ENCODE results near the gene KRT86. TPM values are rescaled to one million over a fixed set of nuclear protein-coding genes. Genes with fewer than 3 reads are reported as not detected.
A peak's percentile ranks its signal among the peaks of the same experiment; 100 is the strongest.

The KRT86 gene
- total RNA-seq, 1 donor from 2014 or later = 0.52 TPM

DNA sequence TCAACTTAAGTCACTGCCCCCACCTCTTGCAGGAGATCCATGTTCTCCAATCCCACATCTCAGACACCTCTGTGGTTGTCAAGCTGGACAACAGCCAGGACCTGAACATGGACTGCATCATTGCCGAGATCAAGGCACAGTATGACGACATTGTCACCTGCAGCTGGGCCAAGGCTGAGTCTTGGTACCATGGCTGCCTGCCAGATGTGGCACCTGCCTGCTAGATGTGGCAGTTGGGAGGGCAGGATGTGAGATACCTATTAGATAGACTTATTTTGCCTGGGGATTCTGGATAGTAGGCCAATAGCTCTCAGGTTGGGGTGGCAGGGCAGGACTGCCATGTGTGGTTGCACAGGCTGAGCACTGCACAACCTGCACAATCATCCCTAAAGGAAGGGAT, 7.9 kb upstream of the KRT86 start:
- Histone ChIP-seq H3K27me3 (ENCODE audit: control insufficient read depth in 3 of 3, insufficient read depth in 3 of 3, low read length in 3 of 3) (peaks cover 6 to 12% (median 8%) of the 10 kb centered on the region in 3 donors), H3K36me3 (ENCODE audit: control insufficient read depth in 3 of 3, insufficient read depth in 3 of 3, low read length in 3 of 3) (no peaks in the 10 kb centered on the region), H3K9me3 (ENCODE audit: control insufficient read depth in 3 of 3, low read length in 3 of 3) (no peaks in the 10 kb centered on the region), H3K9ac (ENCODE audit: low read depth in 1 of 3, low read length in 3 of 3) (no peak overlapping the region), H3K27ac (ENCODE audit: low read depth, low read length) (no peak overlapping the region), H3K4me3 (ENCODE audit: low read length in 3 of 3) (no peak overlapping the region), H3K4me1 (ENCODE audit: control insufficient read depth in 3 of 3, insufficient read depth in 3 of 3, low read length in 3 of 3) (no peaks in the 10 kb centered on the region)

DNA sequence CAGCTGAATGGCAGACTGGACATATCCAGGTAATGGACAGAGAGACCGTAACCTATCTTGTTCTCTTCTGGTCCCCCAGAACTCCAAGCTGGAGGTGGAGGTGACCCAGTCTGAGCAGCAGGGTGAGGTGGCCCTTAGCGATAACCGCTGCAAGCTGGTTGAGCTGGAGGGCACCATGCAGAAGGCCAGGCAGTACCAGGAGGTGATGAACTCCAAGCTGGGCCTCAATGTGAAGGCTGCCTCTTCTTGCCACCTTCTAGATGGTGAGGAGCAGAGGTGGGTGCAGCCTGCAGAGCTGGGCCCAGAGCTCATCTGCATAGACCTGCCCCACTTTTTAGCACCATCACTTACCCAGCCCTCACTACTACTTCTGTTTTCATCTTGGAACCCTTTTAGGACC, 7.2 kb upstream of the KRT86 start:
- Histone ChIP-seq H3K9me3 (ENCODE audit: control insufficient read depth in 3 of 3, low read length in 3 of 3) (no peaks in the 10 kb centered on the region), H3K27ac (ENCODE audit: low read depth, low read length) (no peak overlapping the region), H3K9ac (ENCODE audit: low read depth in 1 of 3, low read length in 3 of 3) (no peak overlapping the region), H3K4me3 (ENCODE audit: low read length in 3 of 3) (no peak overlapping the region), H3K27me3 (ENCODE audit: control insufficient read depth in 3 of 3, insufficient read depth in 3 of 3, low read length in 3 of 3) (peaks cover under 1 to 12% (median 5%) of the 10 kb centered on the region in 3 donors), H3K4me1 (ENCODE audit: control insufficient read depth in 3 of 3, insufficient read depth in 3 of 3, low read length in 3 of 3) (no peaks in the 10 kb centered on the region), H3K36me3 (ENCODE audit: control insufficient read depth in 3 of 3, insufficient read depth in 3 of 3, low read length in 3 of 3) (no peaks in the 10 kb centered on the region)

GRCh38 chr12:52267699-52268098, 6.7 kb upstream of the KRT86 start:
- H3K4me3 ChIP-seq (ENCODE audit: low read length in 3 of 3) = no peak overlapping the region
- H3K36me3 ChIP-seq (ENCODE audit: control insufficient read depth in 3 of 3, insufficient read depth in 3 of 3, low read length in 3 of 3) = no peaks in the 10 kb centered on the region
- no peaks in the 10 kb centered on the region for H3K4me1 ChIP-seq (ENCODE audit: control insufficient read depth in 3 of 3, insufficient read depth in 3 of 3, low read length in 3 of 3)
- no peaks in the 10 kb centered on the region for H3K9me3 ChIP-seq (ENCODE audit: control insufficient read depth in 3 of 3, low read length in 3 of 3)
- H3K27ac ChIP-seq (ENCODE audit: low read depth, low read length) = no peak overlapping the region
- no peak overlapping the region for H3K9ac ChIP-seq (ENCODE audit: low read depth in 1 of 3, low read length in 3 of 3)
- peaks cover 0 to 12% (median 5%) of the 10 kb centered on the region in 3 donors for H3K27me3 ChIP-seq (ENCODE audit: control insufficient read depth in 3 of 3, insufficient read depth in 3 of 3, low read length in 3 of 3)

- no peak overlapping the region for H3K27ac ChIP-seq (ENCODE audit: low read depth, low read length)
- no peak overlapping the region for H3K9ac ChIP-seq (ENCODE audit: low read depth in 1 of 3, low read length in 3 of 3)
- H3K36me3 ChIP-seq (ENCODE audit: control insufficient read depth in 3 of 3, insufficient read depth in 3 of 3, low read length in 3 of 3) = no peaks in the 10 kb centered on the region
These were observed 6.2 kb upstream of the KRT86 start for GRCh38 chr12:52268212-52268611.

GRCh38 chr12:52270541-52271070, 3.8 kb upstream of the KRT86 start:
- H3K27me3 ChIP-seq (ENCODE audit: control insufficient read depth in 3 of 3, insufficient read depth in 3 of 3, low read length in 3 of 3) = peaks cover 0 to 8% (median 5%) of the 10 kb centered on the region in 3 donors
- H3K9me3 ChIP-seq (ENCODE audit: control insufficient read depth in 3 of 3, low read length in 3 of 3) = no peaks in the 10 kb centered on the region
- H3K27ac ChIP-seq (ENCODE audit: low read depth, low read length) = no peak overlapping the region
- no peaks in the 10 kb centered on the region for H3K36me3 ChIP-seq (ENCODE audit: control insufficient read depth in 3 of 3, insufficient read depth in 3 of 3, low read length in 3 of 3)
- no peak overlapping the region for H3K4me3 ChIP-seq (ENCODE audit: low read length in 3 of 3)
- no peak overlapping the region for H3K9ac ChIP-seq (ENCODE audit: low read depth in 1 of 3, low read length in 3 of 3)
- no peaks in the 10 kb centered on the region for H3K4me1 ChIP-seq (ENCODE audit: control insufficient read depth in 3 of 3, insufficient read depth in 3 of 3, low read length in 3 of 3)

More at GRCh38 chr12:52268212-52268611, 6.2 kb upstream of the KRT86 start:
- no peaks in the 10 kb centered on the region for H3K4me1 ChIP-seq (ENCODE audit: control insufficient read depth in 3 of 3, insufficient read depth in 3 of 3, low read length in 3 of 3)
- H3K27me3 ChIP-seq (ENCODE audit: control insufficient read depth in 3 of 3, insufficient read depth in 3 of 3, low read length in 3 of 3) = peaks cover 0 to 8% (median 5%) of the 10 kb centered on the region in 3 donors
- H3K4me3 ChIP-seq (ENCODE audit: low read length in 3 of 3) = no peak overlapping the region
- H3K9me3 ChIP-seq (ENCODE audit: control insufficient read depth in 3 of 3, low read length in 3 of 3) = no peaks in the 10 kb centered on the region

- H3K9me3 ChIP-seq (ENCODE audit: control insufficient read depth in 3 of 3, low read length in 3 of 3) = no peaks in the 10 kb centered on the region
- H3K4me3 ChIP-seq (ENCODE audit: low read length in 3 of 3) = no peak overlapping the region
- H3K36me3 ChIP-seq (ENCODE audit: control insufficient read depth in 3 of 3, insufficient read depth in 3 of 3, low read length in 3 of 3) = no peaks in the 10 kb centered on the region
- no peak overlapping the region for H3K9ac ChIP-seq (ENCODE audit: low read depth in 1 of 3, low read length in 3 of 3)
- H3K4me1 ChIP-seq (ENCODE audit: control insufficient read depth in 3 of 3, insufficient read depth in 3 of 3, low read length in 3 of 3) = no peaks in the 10 kb centered on the region
- H3K27ac ChIP-seq (ENCODE audit: low read depth, low read length) = no peak overlapping the region
- H3K27me3 ChIP-seq (ENCODE audit: control insufficient read depth in 3 of 3, insufficient read depth in 3 of 3, low read length in 3 of 3) = peaks cover 0 to 12% (median 5%) of the 10 kb centered on the region in 3 donors
These were observed 3.3 kb upstream of the KRT86 start for GRCh38 chr12:52271158-52271557.

- no peaks in the 10 kb centered on the region for H3K9me3 ChIP-seq (ENCODE audit: control insufficient read depth in 3 of 3, low read length in 3 of 3)
- no peak overlapping the region for H3K4me3 ChIP-seq (ENCODE audit: low read length in 3 of 3)
- H3K27me3 ChIP-seq (ENCODE audit: control insufficient read depth in 3 of 3, insufficient read depth in 3 of 3, low read length in 3 of 3) = peaks cover 3 to 24% (median 6%) of the 10 kb centered on the region in 3 donors
- no peak overlapping the region for H3K9ac ChIP-seq (ENCODE audit: low read depth in 1 of 3, low read length in 3 of 3)
- H3K4me1 ChIP-seq (ENCODE audit: control insufficient read depth in 3 of 3, insufficient read depth in 3 of 3, low read length in 3 of 3) = peaks cover 16 to 23% (median 22%) of the 10 kb centered on the region in 3 donors
- no peak overlapping the region for H3K27ac ChIP-seq (ENCODE audit: low read depth, low read length)
- H3K36me3 ChIP-seq (ENCODE audit: control insufficient read depth in 3 of 3, insufficient read depth in 3 of 3, low read length in 3 of 3) = no peaks in the 10 kb centered on the region
These were observed 1.2 kb downstream of the KRT86 start for GRCh38 chr12:52275686-52276085.

GRCh38 chr12:52277486-52278245, 3.2 kb downstream of the KRT86 start:
- no peak overlapping the region for H3K4me3 ChIP-seq (ENCODE audit: low read length in 3 of 3)
- H3K4me1 ChIP-seq (ENCODE audit: control insufficient read depth in 3 of 3, insufficient read depth in 3 of 3, low read length in 3 of 3) = peaks cover 24 to 31% (median 30%) of the 10 kb centered on the region in 3 donors
- H3K9ac ChIP-seq (ENCODE audit: low read depth in 1 of 3, low read length in 3 of 3) = no peak overlapping the region
- no peak overlapping the region for H3K27ac ChIP-seq (ENCODE audit: low read depth, low read length)
- H3K9me3 ChIP-seq (ENCODE audit: control insufficient read depth in 3 of 3, low read length in 3 of 3) = no peaks in the 10 kb centered on the region
- peaks cover 3 to 22% (median 3%) of the 10 kb centered on the region in 3 donors for H3K27me3 ChIP-seq (ENCODE audit: control insufficient read depth in 3 of 3, insufficient read depth in 3 of 3, low read length in 3 of 3)
- H3K36me3 ChIP-seq (ENCODE audit: control insufficient read depth in 3 of 3, insufficient read depth in 3 of 3, low read length in 3 of 3) = no peaks in the 10 kb centered on the region

DNA sequence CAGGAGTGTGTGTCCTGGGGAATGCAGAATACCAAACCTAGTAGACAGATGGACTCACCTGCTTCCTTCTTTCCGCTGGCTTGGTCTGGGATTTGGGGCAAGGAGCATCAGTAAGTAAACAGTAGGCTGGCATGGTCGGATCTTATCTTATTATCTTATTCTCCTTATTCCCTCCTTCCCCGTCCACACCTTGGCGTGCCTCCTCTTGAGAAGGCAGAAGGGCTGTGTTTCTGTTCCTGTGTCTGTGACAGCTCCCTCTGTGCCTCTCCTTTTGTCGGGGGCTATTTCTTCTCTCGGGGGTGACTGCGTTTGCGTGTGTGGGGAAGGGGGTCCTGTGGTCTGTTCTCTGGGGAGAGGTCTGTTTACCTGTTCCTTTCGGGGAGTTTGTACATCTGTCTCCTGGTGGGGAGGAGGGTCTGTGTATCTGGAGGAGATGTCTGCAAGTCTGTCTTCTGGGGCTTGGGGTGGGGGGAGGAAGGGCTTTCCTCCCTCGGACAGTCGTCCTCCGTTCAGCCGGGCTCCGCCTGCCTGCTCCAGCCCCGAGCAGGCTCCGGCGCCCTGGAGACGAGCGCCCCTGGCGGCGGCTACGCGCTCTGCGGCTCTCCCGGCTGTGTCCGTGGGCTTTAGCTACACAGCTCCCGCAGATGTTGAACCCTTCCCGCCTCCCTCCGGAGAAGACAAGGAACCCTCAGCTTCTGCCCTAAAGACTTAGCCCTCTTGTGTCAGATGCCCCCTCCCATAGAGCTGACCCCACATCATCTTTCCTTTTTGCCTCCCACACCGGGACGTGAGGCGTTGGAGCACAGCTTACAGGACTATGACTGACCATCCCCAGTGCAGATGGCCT, 4.4 kb downstream of the KRT86 start:
- Histone ChIP-seq H3K27ac (ENCODE audit: low read depth, low read length) (no peak overlapping the region), H3K4me1 (ENCODE audit: control insufficient read depth in 3 of 3, insufficient read depth in 3 of 3, low read length in 3 of 3) (peaks cover 24 to 31% (median 30%) of the 10 kb centered on the region in 3 donors), H3K36me3 (ENCODE audit: control insufficient read depth in 3 of 3, insufficient read depth in 3 of 3, low read length in 3 of 3) (no peaks in the 10 kb centered on the region), H3K27me3 (ENCODE audit: control insufficient read depth in 3 of 3, insufficient read depth in 3 of 3, low read length in 3 of 3) (peaks cover 3 to 22% (median 3%) of the 10 kb centered on the region in 3 donors), H3K9ac (ENCODE audit: low read depth in 1 of 3, low read length in 3 of 3) (peak overlapping the region in 1 of 3 donors; percentile 68), H3K9me3 (ENCODE audit: control insufficient read depth in 3 of 3, low read length in 3 of 3) (no peaks in the 10 kb centered on the region), H3K4me3 (ENCODE audit: low read length in 3 of 3) (peak overlapping the region in 1 of 3 donors; percentile 52)
